Dermis microvascular lymphatic vessel endothelial cell (primary cell): ENCODE results near the gene SRA1. TPM values are rescaled to one million over a fixed set of nuclear protein-coding genes. Genes with fewer than 3 reads are reported as not detected.

ENCODE experiments used
- DNase-seq, 2 donors: peaks; one replicate each; pipeline versions ENCODE4 v3.0.0 to v3.0.0-alpha.2; 2010; ENCODE audit warnings: low read depth in 2 of 2
- total RNA-seq: library from RNA; depleted of rRNA; stranded (reverse); fragments of >200 nt; gene quantifications from 2 replicates; pipeline ENCODE4 v1.2.1, GENCODE V29; 2014

SRA1 gene
- total RNA-seq, 1 donor from 2014 or later = 17.5 TPM

- no peak for DNase-seq
These were observed 6.9 kb downstream of the SRA1 start for GRCh38 chr5:140550147-140551079.

GRCh38 chr5:140549237-140550144 lies 7.8 kb downstream of the SRA1 start:
- peak in 1 of 2 donors; percentile 54 for DNase-seq

- no peak for DNase-seq
These were observed 8.5 kb downstream of the SRA1 start for GRCh38 chr5:140548791-140549190.

GRCh38 chr5:140548300-140548688 lies 9.0 kb downstream of the SRA1 start:
- DNase-seq = no peak

- DNase-seq = peak; percentile 96 to 98
These were observed 9.6 kb downstream of the SRA1 start, which contains the start of gene EIF4EBP3 for GRCh38 chr5:140547508-140548299. Gene EIF4EBP3, plus strand, starts transcription at chr5:140547662. Its CDS starts 76 bp downstream, at chr5:140547738.

GRCh38 chr5:140546851-140547507 lies 10.3 kb downstream of the SRA1 start:
- DNase-seq = no peak

- no peak for DNase-seq
These were observed 11.7 kb downstream of the SRA1 start for GRCh38 chr5:140545606-140546005.

- DNase-seq = no peak
These were observed 12.3 kb downstream of the SRA1 start for GRCh38 chr5:140544986-140545385.

GRCh38 chr5:140542972-140543371 lies 14.3 kb downstream of the SRA1 start:
- no peak for DNase-seq

GRCh38 chr5:140540227-140540626 lies 17.0 kb downstream of the SRA1 start:
- no peak for DNase-seq

GRCh38 chr5:140524003-140524402 lies 33.3 kb downstream of the SRA1 start:
- DNase-seq = no peak

GRCh38 chr5:140513124-140513523 lies 44.1 kb downstream of the SRA1 start:
- DNase-seq = no peak

GRCh38 chr5:140509898-140510297 lies 47.4 kb downstream of the SRA1 start:
- peak; percentile 48 to 86 for DNase-seq

GRCh38 chr5:140502834-140503233 lies 54.4 kb downstream of the SRA1 start:
- no peak for DNase-seq

Other genes with a start within 250 kb of the SRA1 start
- gene HBEGF, start 210.9 kb downstream of the SRA1 start, total RNA-seq = 12.1 and 15.5 TPM in 2 replicates
- gene SLC4A9, start 197.3 kb downstream of the SRA1 start, total RNA-seq = not detected in 2 replicates
- 44.7 and 59.3 TPM in 2 replicates for gene ANKHD1, start 155.6 kb downstream of the SRA1 start, total RNA-seq
- 1.3 and 2.3 TPM in 2 replicates for gene EIF4EBP3, start 9.8 kb downstream of the SRA1 start, total RNA-seq
- gene APBB3, start 7.1 kb upstream of the SRA1 start, total RNA-seq = 3.3 and 6.6 TPM in 2 replicates
- gene SLC35A4, start 7.4 kb upstream of the SRA1 start, total RNA-seq = 14.8 and 27.9 TPM in 2 replicates
- 1.9 and 10.7 TPM in 2 replicates for gene CD14, start 75.7 kb upstream of the SRA1 start, total RNA-seq
- gene TMCO6, start 82.0 kb upstream of the SRA1 start, total RNA-seq = 8.5 and 12.4 TPM in 2 replicates
- gene NDUFA2, start 90.2 kb upstream of the SRA1 start, total RNA-seq = 60.2 and 70.5 TPM in 2 replicates
- gene IK, start 90.4 kb upstream of the SRA1 start, total RNA-seq = 51.1 and 51.2 TPM in 2 replicates
- gene WDR55, start 107.4 kb upstream of the SRA1 start, total RNA-seq = 24.6 and 31.7 TPM in 2 replicates
- gene DND1, start 116.1 kb upstream of the SRA1 start, total RNA-seq = 0.13 TPM in 2 replicates
- 46.0 and 48.0 TPM in 2 replicates for gene HARS1, start 133.9 kb upstream of the SRA1 start, total RNA-seq
- 23.3 and 23.6 TPM in 2 replicates for gene HARS2, start 134.0 kb upstream of the SRA1 start, total RNA-seq
- 30.3 and 33.4 TPM in 2 replicates for gene ZMAT2, start 143.0 kb upstream of the SRA1 start, total RNA-seq
- gene PCDHA1, start 228.7 kb upstream of the SRA1 start, total RNA-seq = under 0.01 TPM in 1 of 2 replicates, not detected in the other
- under 0.01 TPM in 1 of 2 replicates, not detected in the other for gene PCDHA2, start 237.4 kb upstream of the SRA1 start, total RNA-seq
- gene PCDHA3, start 243.6 kb upstream of the SRA1 start, total RNA-seq = 0.13 and 0.25 TPM in 2 replicates
- gene PCDHA4, start 249.6 kb upstream of the SRA1 start, total RNA-seq = under 0.01 and 0.25 TPM in 2 replicates